ENCODE measurements around the gene SCN9A. TPM values are rescaled to one million over a fixed set of nuclear protein-coding genes. Genes with fewer than 3 reads are reported as not detected.
A peak's percentile ranks its signal among the peaks of the same experiment; 100 is the strongest.
"Not testable (repeated sequence)": the region's sequence is repeated elsewhere in the genome, so short reads cannot be mapped to it uniquely, and the experiment has no call there.

Gene SCN9A
- total RNA-seq, 8 experiments from 2014 or later: 0.31 to 40.6 (median 5.6) TPM

DNA sequence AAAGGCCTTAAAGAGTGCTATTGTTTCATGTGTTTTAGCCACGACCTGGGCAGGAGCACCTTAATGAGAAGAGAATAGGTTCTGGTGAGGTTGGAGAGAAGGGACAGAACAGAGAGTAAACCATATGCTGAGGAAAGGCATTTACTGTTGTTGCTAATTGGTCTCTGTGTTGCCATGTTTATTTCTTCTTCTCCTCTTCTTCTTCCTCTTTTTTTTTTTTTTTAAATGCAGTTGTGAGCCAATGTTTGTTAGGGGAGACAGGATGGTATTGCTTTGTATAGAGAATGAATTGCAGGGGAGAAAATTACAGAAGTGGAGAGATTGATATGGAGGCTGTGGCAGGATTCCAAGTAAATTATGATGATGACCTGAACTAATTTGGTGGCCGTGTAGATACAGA is 2.6 kb downstream of the SCN9A start:
- Histone ChIP-seq H3K27ac (no peak overlapping the region), H3K4me1 (replicated peaks in 1 of 2) (peaks cover 3 to 9% of the 10 kb centered on the region in 2 donors), H3K4me3 (peak overlapping the region in 1 of 5 donors; percentile 62)
- in situ Hi-C loops (cut with MboI; ENCODE audit: low pct_unique_long_range_greater_than_20kb in 2 of 9, low sequenced_read_pairs in 9 of 9, unreplicated experiment in 9 of 9): no loop called here
- no peak for ATAC-seq (replicated peaks in 6 of 8)
- 0 to 90% (median 42%) methylated on average over 1 to 2 of the region's 2 CpGs for WGBS, 10 experiments

DNA sequence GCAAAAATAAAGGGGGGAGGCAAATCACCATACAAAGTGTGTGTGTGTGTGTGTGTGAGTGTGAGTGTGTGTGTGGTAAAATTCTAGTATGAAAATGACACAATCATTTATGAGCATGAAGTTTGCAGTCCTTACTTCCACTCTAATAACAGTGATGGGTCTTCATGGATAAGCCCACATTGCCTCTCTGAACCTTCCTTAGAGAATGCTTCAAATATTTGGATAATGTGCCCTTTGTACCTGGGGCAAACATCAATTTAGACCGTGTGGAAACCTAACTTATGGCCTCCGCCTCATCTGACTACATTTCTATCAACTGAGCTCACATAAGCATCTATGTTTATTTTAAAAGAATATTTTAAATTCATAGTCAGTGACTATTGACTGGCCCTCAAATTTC is 3.7 kb downstream of the SCN9A start:
- Histone ChIP-seq H3K4me3 (no peak overlapping the region), H3K4me1 (replicated peaks in 1 of 2) (peaks cover 3 to 8% of the 10 kb centered on the region in 2 donors), H3K27ac (no peak overlapping the region)
- in situ Hi-C loops (cut with MboI; ENCODE audit: low pct_unique_long_range_greater_than_20kb in 2 of 9, low sequenced_read_pairs in 9 of 9, unreplicated experiment in 9 of 9): no loop called here
- no peak for ATAC-seq (replicated peaks in 6 of 8)
- 50 to 100% (median 87%) methylated on average over 1 to 2 of the region's 2 CpGs; no CpG with 5 or more reads in 2 of the 10 experiments for whole genome bisulfite sequencing, 10 experiments

DNA sequence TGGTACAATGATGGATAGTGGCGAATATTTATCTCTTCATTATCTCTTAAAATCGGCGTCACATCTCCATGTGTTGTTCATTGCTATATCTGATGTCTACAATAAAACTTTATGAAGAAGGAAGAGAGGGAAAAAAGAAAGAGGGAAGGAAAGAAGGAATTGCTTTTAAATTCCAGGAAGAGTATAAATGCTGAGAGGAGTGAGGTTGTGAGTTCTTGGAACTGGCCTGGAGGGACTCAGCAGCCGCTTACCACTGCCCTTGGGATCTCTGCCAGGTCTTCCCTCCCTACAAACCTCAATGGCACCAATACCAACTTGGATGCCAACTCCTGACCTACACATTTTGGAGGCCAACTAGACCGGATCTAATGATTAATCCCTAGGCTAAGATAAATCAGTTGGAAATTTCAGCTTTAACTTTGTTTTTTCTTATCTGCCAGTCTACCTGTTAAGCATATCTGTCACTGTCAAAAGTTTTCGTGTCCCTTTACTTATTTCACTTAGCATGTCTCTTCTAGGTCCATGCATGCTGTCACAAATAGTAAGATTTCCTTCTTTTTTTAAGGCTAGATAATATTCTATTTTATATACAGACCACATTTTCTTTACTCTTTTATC is 9.8 kb downstream of the SCN9A start:
- in situ Hi-C loops (cut with MboI; ENCODE audit: low pct_unique_long_range_greater_than_20kb in 2 of 9, low sequenced_read_pairs in 9 of 9, unreplicated experiment in 9 of 9): no loop called here
- no peak for ATAC-seq (replicated peaks in 6 of 8)

GRCh38 chr2:166365239-166365638 is 10.5 kb downstream of the SCN9A start:
- 89 to 100% (median 95%) methylated on average over 2 to 3 of the region's 3 CpGs; no CpG with 5 or more reads in 1 of the 10 experiments for WGBS, 10 experiments
- Histone ChIP-seq H3K4me3 (no peak overlapping the region), H3K4me1 (replicated peaks in 1 of 2) (no peaks in the 10 kb centered on the region), H3K27ac (no peak overlapping the region)
- in situ Hi-C loops (cut with MboI; ENCODE audit: low pct_unique_long_range_greater_than_20kb in 2 of 9, low sequenced_read_pairs in 9 of 9, unreplicated experiment in 9 of 9): no loop called here
- no peak for ATAC-seq (replicated peaks in 6 of 8)

More for the DNA sequence above, 9.8 kb downstream of the SCN9A start:
- Histone ChIP-seq H3K4me3 (no peak overlapping the region), H3K27ac (no peak overlapping the region), H3K4me1 (replicated peaks in 1 of 2) (peaks cover 0 to 3% of the 10 kb centered on the region in 2 donors)
- WGBS, 10 experiments: 67 to 100% (median 93%) methylated on average over 2 to 6 of the region's 6 CpGs

- WGBS, 10 experiments: 63 to 100% (median 91%) methylated on average over 2 to 9 of the region's 9 CpGs
Observed at GRCh38 chr2:166364476-166365161, 11.1 kb downstream of the SCN9A start.

GRCh38 chr2:166361351-166362153 is 14.2 kb downstream of the SCN9A start:
- peak in 6 of 8 experiments; percentile 56 to 77 (median 61) for ATAC-seq (replicated peaks in 6 of 8)
- 31 to 86% (median 72%) methylated on average over 2 to 3 of the region's 3 CpGs for WGBS, 10 experiments
- no peak overlapping the region for H3K4me3 ChIP-seq
- H3K4me1 ChIP-seq (replicated peaks in 1 of 2): no peaks in the 10 kb centered on the region
- in situ Hi-C loops (cut with MboI; ENCODE audit: low pct_unique_long_range_greater_than_20kb in 2 of 9, low sequenced_read_pairs in 9 of 9, unreplicated experiment in 9 of 9): no loop called here
- H3K27ac ChIP-seq: no peak overlapping the region

More at GRCh38 chr2:166364476-166365161, 11.1 kb downstream of the SCN9A start:
- in situ Hi-C loops (cut with MboI; ENCODE audit: low pct_unique_long_range_greater_than_20kb in 2 of 9, low sequenced_read_pairs in 9 of 9, unreplicated experiment in 9 of 9): no loop called here
- no peak for ATAC-seq (replicated peaks in 6 of 8)
- H3K4me1 ChIP-seq (replicated peaks in 1 of 2): no peaks in the 10 kb centered on the region
- no peak overlapping the region for H3K4me3 ChIP-seq
- no peak overlapping the region for H3K27ac ChIP-seq

GRCh38 chr2:166360906-166361305 is 14.8 kb downstream of the SCN9A start:
- no peak for ATAC-seq (replicated peaks in 6 of 8)
- WGBS, 10 experiments: 17 to 100% (median 83%) methylated on average over 1 to 2 of the region's 2 CpGs
- no peak overlapping the region for H3K27ac ChIP-seq
- no peak overlapping the region for H3K4me3 ChIP-seq
- no peaks in the 10 kb centered on the region for H3K4me1 ChIP-seq (replicated peaks in 1 of 2)
- in situ Hi-C loops (cut with MboI; ENCODE audit: low pct_unique_long_range_greater_than_20kb in 2 of 9, low sequenced_read_pairs in 9 of 9, unreplicated experiment in 9 of 9): no loop called here

- Histone ChIP-seq H3K27ac (no peak overlapping the region), H3K4me1 (replicated peaks in 1 of 2) (no peaks in the 10 kb centered on the region), H3K4me3 (no peak overlapping the region)
- no peak for ATAC-seq (replicated peaks in 6 of 8)
- in situ Hi-C loops (cut with MboI; ENCODE audit: low pct_unique_long_range_greater_than_20kb in 2 of 9, low sequenced_read_pairs in 9 of 9, unreplicated experiment in 9 of 9): no loop called here
Observed at GRCh38 chr2:166360426-166360825, 15.3 kb downstream of the SCN9A start.

DNA sequence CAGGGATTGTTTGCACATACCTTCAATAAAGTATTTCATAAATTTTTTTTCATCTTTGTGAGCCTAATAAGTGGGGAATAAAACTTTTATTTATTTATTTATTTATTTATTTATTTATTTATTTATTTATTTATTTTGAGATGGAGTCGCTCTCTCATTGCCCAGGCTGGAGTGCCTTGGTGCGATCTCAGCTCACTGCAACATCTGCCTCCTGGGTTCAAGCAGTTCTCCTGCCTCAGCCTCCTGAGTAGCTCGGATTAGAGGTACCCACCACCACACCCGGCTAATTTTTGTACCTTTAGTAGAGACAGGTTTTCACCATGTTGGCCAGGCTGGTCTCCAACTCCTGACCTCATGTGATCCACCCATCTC is 17.8 kb downstream of the SCN9A start:
- ATAC-seq (replicated peaks in 6 of 8); in situ Hi-C loops (cut with MboI; ENCODE audit: low pct_unique_long_range_greater_than_20kb in 2 of 9, low sequenced_read_pairs in 9 of 9, unreplicated experiment in 9 of 9); H3K4me3 ChIP-seq; H3K27ac ChIP-seq; H3K4me1 ChIP-seq (replicated peaks in 1 of 2): not testable (repeated sequence)
- WGBS, 10 experiments: 88 to 100% (median 90%) methylated on average over 1 to 4 of the region's 4 CpGs; no CpG with 5 or more reads in 2 of the 10 experiments

DNA sequence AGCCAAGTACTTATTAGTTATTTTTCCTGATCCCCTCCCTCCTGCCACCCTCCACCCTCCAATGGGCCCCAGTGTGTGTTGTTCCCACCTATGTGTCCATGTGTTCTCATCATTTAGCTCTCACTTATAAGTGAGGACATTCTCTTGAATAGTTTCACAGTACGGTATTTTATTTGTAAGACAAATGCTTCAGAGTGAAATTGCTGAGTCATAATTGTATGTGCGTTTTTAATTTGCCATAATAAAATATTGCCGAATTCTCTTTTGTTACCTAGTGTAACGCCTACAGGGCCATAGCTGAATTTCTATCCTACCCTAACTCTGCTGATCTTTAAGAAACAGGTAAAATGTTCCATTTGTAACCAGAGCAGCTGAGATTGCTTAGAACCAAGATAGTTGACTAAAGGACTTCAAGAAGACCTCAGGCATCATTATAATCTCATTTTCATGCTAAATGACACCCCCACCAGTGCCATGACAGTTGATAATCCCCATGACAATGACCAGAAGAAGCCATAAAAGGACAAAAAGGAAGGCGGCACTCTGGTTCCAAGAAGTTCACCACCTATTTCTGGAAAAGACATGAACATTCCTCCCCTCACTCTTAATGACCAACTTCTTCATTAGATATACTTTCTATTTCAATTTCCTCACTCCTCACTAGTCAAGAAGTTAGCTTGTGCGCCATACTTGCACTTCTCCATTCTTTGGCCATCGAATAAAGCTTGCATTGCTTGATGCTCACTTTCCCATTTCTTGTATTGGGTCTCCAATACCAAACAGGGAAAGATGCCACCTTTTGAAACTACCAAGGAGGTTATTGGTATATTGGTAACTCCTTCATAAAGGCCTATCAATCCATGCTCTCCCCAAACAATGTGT is 18.4 kb downstream of the SCN9A start:
- Histone ChIP-seq H3K27ac (no peak overlapping the region), H3K4me1 (replicated peaks in 1 of 2) (no peaks in the 10 kb centered on the region), H3K4me3 (no peak overlapping the region)
- ATAC-seq (replicated peaks in 6 of 8): no peak
- WGBS, 10 experiments: 52 to 96% (median 83%) methylated on average over 3 to 6 of the region's 7 CpGs
- in situ Hi-C loops (cut with MboI; ENCODE audit: low pct_unique_long_range_greater_than_20kb in 2 of 9, low sequenced_read_pairs in 9 of 9, unreplicated experiment in 9 of 9): no loop called here

DNA sequence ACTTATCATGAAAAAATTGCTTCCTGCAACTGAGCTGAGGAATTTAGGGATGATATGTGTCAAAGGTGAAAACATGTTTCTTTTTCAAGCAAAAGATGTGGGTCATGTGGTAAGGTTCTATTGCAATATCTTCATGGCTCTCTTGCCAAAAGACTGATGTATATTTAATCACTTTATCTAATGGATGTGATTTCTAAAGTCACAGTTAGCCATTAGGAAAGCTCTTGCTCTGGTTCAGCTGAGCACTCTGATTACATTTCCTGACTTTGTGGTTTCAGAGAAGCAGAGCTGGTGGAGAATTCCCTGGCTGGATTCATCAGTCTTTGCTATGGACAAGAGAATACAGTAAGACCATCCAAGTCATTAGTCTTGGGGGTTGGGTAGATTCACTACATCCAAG is 24.4 kb downstream of the SCN9A start:
- Histone ChIP-seq H3K4me3 (no peak overlapping the region), H3K27ac (no peak overlapping the region), H3K4me1 (replicated peaks in 1 of 2) (peaks cover 3 to 9% of the 10 kb centered on the region in 2 donors)
- peak in 5 of 8 experiments; percentile 62 to 87 (median 76) for ATAC-seq (replicated peaks in 6 of 8)
- in situ Hi-C loops (cut with MboI; ENCODE audit: low pct_unique_long_range_greater_than_20kb in 2 of 9, low sequenced_read_pairs in 9 of 9, unreplicated experiment in 9 of 9): no loop called here

- ATAC-seq (replicated peaks in 6 of 8): no peak
- in situ Hi-C loops (cut with MboI; ENCODE audit: low pct_unique_long_range_greater_than_20kb in 2 of 9, low sequenced_read_pairs in 9 of 9, unreplicated experiment in 9 of 9): no loop called here
- peaks cover 3 to 9% of the 10 kb centered on the region in 2 donors for H3K4me1 ChIP-seq (replicated peaks in 1 of 2)
- 39 to 100% (median 92%) methylated on average over 2 of the region's 2 CpGs; no CpG with 5 or more reads in 1 of the 10 experiments for WGBS, 10 experiments
- H3K27ac ChIP-seq: no peak overlapping the region
- H3K4me3 ChIP-seq: no peak overlapping the region
Observed at GRCh38 chr2:166350525-166350924, 25.2 kb downstream of the SCN9A start.
